HG03060 (cell line): ENCODE results near the gene SOD2.
A peak's percentile ranks its signal among the peaks of the same experiment; 100 is the strongest.
"Not testable (repeated sequence)": the region's sequence is repeated elsewhere in the genome, so short reads cannot be mapped to it uniquely, and the experiment has no call there.

Source experiments
- ATAC-seq: cut with Tn5 transposase; IDR thresholded peaks from one replicate; pipeline ENCODE4 v1.9.1; 2021; ENCODE audit warnings: low read depth, moderate number of reproducible peaks; ENCODE audit not compliant: unreplicated experiment

The SOD2 gene

GRCh38 chr6:159684013-159684304, 9.1 kb downstream of the SOD2 start:
- ATAC-seq = no peak

DNA sequence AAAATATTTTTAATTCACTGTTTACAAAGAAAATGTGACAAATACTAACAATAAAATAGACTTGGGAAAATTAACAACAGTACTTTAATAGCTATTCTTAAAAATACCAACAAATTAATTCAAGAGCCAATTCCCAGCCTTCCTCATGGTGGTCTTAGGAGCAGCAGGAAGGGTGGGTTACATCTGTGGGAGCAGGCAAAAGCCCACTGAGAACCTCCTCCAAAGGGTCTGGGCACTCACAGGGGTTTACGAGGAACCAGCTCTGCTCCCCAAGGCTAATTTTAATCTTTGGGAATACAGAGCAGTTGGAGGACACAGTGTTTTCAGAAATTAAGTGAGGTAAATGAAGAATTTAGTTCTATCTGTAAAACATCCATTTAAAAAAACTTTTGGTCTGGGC, 10.2 kb downstream of the SOD2 start:
- no peak for ATAC-seq

DNA sequence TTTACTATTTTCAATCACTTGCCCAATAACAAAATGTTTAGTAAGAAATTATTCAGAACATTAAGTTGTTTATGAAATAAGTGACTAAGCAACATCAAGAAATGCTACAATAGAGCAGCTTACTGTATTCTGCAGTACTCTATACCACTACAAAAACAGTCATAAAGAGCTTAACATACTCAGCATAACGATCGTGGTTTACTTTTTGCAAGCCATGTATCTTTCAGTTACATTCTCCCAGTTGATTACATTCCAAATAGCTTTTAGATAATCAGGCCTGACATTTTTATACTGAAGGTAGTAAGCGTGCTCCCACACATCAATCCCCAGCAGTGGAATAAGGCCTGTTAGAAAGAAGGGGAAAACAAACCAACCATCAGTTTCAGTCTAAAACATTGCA, 10.7 kb downstream of the SOD2 start:
- ATAC-seq = no peak

GRCh38 chr6:159681191-159681880, 11.7 kb downstream of the SOD2 start:
- ATAC-seq = no peak

DNA sequence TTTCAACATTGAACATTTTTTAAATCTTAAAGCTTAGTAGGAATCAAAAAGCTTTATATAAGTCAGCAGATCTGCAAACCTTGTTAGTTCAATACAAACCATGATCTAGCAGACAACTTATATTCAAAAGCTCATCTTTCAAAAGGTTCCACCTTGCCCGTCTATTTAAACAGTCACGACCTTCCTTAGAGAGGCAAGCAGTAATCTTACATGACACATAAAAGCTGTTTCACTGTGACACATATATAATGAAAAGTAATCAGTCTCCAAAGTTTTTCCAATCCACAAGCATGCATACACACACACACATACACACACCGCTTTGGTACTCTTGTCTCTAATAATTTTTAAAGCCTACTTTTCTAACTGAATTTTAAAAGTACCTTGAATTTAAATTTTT, 12.9 kb downstream of the SOD2 start:
- no peak for ATAC-seq

DNA sequence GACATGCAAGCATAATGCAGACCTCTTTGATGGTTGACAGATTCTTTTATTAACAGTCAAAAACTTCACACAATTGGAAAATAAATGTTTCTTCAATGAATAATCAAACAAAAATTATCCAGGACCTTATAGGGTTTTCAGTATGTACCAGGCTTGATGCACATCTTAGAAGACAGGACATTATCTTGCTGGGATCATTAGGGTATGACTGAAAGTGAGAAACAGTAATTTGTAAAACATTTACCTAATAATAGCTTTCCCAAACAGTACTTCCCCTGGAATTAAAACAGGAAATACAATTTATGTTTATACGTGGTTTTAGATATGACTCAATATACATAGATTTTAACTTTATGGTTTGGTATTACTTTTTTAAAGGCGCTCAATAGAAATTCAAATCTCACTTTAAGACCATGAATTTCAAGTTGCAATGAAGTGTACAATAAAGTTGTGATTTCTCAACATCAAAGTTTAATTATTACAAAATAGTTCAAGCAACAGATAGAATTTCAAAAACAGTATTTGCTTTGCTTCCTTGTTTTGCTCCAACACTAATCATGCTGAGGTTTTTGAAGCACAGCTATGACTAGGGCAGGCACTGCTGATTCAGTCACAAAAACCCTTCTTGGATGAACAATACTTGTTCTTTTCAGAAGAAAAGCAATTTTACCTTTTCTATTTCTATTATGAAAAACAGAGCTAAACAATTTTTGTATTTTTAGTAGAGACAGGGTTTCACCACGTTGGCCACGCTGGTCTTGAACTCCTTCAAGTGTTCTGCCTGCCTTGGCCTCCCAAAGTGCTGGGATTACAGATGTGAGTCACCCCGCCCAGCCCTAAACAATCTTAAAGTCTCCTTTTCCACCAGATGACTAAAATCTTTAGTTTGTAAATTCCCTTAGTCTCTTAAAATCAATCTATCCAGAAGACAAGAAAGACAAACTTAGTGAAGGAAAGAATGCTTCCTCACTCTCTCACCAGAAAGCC, 13.7 kb downstream of the SOD2 start:
- ATAC-seq = no peak

GRCh38 chr6:159678574-159678973, 14.5 kb downstream of the SOD2 start:
- no peak for ATAC-seq

- no peak for ATAC-seq
Observed at GRCh38 chr6:159677506-159678165, 15.4 kb downstream of the SOD2 start.

GRCh38 chr6:159676890-159677505, 16.0 kb downstream of the SOD2 start:
- ATAC-seq = no peak

DNA sequence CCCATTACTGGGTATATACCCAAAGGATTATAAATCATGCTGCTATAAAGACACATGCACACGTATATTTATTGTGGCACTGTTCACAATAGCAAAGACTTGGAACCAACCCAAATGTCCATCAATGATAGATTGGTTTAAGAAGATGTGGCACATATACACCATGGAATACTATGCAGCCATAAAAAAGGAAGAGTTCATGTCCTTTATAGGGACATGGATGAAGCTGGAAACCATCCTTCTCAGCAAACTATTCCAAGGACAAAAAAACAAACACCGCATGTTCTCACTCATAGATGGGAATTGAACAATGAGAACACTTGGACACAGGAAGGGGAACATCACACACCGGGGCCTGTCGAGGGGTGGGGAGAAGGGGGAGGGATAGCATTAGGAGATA, 16.8 kb downstream of the SOD2 start:
- ATAC-seq = not testable (repeated sequence)

DNA sequence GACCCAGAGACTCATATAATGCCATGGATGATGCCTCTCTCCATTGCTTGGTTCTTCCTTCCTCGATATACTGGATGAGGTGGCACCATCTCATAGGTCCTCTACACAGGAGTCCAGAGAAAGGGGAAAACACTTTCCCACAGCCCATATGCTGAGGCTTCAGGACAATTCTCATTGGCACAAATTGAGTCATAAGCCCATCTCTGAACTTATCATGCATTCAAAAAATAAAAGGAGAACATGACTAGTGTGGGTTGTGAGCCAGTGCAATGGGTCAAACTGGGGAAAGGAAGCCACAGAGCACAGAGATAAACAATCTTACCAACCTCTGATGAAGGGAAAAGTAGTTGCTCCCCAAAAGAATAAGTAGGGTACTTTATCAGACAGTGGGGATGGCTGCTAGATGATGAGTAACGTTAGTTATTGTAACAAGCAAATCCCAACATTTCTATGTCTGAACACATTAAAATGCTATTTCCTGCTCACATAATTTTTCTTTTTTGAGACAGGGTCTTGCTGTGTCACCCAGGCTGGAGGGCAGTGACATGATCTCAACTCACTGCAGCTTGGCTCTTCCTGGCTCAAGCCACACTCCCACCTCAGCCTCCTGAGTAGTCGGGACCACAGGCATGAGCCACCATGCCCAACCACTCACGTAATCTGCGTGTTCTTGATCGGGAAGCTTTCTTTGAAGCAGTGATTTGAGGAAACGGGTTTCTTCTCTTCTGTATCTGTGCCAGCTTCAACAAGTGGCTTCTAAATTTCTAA, 27.0 kb downstream of the SOD2 start:
- ATAC-seq = no peak

DNA sequence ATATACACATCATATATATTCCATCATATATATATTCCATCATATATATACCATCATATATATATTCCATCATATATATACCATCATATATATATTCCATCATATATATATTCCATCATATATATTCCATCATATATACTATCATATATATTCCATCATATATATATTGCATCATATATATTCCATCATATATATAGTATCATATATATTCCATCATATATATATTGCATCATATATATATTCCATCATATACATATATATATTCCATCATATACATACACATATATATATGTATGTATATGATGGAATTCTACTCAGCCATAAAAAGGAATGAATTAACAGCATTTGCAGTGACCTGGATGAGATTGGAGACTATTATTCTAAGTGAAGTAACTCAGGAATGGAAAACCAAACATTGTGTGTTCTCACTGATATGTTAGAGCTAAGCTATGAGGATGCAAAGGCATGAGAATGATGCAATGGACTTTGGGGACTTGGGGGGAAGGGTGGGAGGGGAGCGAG, 29.6 kb downstream of the SOD2 start:
- ATAC-seq = not testable (repeated sequence)

DNA sequence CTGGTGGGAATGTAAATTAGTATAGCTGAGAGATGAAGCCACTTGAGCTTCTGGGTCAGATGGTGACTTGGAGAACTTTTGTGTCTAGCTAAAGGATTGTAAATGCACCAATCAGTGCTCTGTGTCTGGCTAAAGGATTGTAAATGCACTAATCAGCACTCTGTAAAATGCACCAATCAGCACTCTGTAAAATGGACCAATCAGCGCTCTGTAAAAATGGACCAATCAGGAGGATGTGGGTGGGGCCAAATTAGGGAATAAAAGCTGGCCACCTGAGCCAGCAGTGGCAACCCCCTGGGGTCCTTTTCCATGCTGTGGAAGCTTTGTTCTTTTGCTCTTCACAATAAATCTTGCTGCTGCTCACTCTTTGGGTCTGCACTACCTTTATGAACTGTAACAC, 31.1 kb downstream of the SOD2 start:
- not testable (repeated sequence) for ATAC-seq

- no peak for ATAC-seq
Observed at GRCh38 chr6:159655409-159655988, 37.5 kb downstream of the SOD2 start.

DNA sequence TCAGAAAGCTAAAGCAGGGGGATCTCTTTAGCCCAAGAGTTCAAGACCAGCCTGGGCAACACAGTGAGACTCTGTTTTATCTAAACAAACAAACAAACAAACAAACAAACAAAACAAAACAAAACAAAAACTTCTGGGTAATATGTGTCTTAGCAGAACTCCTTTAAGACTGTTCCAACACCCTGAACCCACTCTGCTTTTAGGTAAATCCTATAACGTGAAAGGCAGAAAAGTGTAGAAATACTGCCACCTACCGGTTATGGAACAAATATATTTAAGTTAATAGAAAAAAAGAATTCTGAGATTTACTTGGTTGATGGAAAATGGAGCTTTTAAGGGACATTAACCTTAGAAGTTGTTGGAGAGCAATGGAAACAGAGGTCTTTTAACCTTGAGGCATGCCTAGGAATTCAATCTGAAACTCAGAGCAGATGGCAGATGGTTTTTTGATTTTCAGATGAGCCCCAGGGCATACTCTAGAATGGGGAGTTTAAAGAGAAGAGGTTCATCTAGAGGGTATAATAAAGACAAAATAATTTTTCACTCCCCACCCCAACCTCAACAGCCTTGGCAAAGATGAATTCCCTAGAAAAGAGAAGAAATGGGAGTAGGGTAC, 38.5 kb downstream of the SOD2 start:
- ATAC-seq = no peak

GRCh38 chr6:159650314-159650713, 42.7 kb downstream of the SOD2 start:
- no peak for ATAC-seq

- no peak for ATAC-seq
Observed at GRCh38 chr6:159649441-159649840, 43.6 kb downstream of the SOD2 start.

- peak; percentile 89 for ATAC-seq
Observed at GRCh38 chr6:159646733-159647132, 46.3 kb downstream of the SOD2 start.

DNA sequence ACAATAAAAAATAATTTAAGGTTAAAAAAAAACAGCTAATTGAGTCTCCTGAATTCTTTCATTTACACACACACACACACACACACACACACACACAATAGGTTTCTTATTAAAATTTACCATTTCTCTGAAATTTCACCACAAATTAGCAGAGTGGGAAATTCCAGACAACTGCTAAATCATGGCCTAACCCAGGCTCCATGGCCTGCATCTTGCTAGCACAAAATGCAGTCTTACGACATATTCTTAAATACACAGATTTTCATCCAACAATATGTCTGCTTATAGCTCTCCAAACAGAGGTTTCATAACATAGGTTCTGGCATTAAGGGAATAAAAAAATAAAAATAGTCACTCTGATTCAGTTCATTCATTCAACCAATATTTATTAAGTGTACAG, 46.9 kb downstream of the SOD2 start:
- ATAC-seq = no peak
